HG02885 (cell line): ENCODE results near the gene MRPL51.

ENCODE experiments used
- ATAC-seq: cut with Tn5 transposase; IDR thresholded peaks from one replicate; pipeline ENCODE4 v1.9.1; 2021; ENCODE audit warnings: mild to moderate bottlenecking; ENCODE audit not compliant: unreplicated experiment, poor library complexity

Gene MRPL51

DNA sequence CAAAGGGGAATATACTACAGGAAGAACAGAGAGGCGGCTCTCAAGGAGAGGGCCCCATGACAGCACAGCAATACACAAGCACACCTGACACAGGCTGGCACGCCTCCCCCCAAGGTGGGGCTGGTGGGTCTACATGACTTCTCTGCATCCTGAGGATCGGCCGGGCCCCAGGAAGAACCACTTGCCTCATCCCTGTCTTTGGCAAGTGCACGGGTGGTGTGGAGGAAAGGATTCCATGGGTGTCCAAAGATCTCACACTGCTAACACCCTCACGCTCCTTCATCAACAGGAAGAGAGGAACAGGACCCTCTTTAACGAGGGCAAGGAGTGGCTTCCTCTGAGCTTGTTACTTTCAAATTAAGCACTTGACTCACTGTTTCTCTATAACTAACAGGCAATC lies 29.8 kb downstream of the MRPL51 start:
- ATAC-seq: no peak

DNA sequence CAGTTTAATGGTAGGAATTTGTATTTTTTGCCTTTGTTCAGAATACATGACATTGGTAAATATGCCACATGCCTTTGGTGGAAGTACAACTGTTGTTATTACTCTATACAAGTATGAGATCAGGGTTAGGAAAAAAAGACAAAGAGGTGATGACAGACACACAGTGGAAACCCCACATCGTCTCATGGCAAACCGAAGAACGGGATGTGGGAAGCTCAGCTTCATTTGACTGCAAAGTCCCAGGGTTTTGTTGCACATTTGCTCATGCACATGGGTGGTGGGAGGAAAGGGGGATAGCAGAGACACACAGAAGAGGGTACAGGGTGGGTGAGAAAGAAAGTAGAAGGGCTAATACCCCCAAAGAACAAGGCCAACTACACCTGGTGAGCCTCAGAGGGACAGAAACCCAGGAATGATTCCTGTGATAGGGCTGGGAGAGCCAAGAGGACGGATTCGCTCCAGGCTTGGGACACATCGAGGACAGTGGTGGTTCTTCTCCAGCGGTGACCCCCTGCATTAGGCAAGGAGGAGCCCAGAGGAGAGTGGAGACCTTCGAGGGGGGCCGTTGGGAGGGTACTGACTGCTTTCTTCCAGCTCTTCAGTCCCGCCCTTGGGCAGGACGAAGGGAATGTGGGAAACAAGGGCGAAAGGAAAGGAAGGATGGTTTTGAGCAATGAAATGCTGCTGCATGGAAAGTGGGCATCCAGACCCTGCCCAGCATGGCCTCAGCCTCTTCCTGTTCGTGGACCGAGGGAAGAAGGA lies 30.6 kb downstream of the MRPL51 start:
- ATAC-seq: peak; percentile 3

- peak; percentile 77 for ATAC-seq
Measured at GRCh38 chr12:6461401-6462233, 31.4 kb downstream of the MRPL51 start.

DNA sequence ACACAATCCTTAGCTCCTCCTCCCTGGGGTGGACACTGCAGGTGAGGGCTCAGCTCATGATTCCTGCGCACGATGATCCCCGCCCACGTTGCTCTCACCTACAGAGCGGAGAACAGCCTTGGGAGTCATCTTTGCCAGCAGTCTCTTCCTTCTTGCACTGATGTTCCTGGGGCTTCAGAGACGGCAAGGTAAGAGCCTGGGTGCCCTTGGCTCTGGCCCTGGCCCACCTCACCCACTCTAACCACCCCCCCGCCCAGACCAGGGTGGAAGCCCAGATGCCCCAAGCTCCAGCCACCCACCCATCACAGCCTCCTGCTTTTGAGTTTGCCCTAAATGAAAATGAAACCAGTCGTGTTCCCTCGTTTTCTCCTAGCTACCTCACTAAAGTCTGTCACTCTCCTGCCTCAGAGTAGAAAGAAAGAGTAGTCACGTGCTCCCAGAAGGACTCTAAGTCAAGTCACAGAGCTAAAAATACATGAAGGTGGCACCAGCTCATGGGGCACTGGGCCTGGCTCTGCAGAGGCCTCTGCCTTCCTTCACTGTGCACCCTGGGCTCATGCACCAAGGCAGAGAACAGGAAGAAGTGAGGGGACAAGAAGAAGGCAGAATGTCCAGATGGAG lies 32.2 kb downstream of the MRPL51 start:
- ATAC-seq: no peak

GRCh38 chr12:6459004-6459337 lies 34.1 kb downstream of the MRPL51 start:
- ATAC-seq: no peak

DNA sequence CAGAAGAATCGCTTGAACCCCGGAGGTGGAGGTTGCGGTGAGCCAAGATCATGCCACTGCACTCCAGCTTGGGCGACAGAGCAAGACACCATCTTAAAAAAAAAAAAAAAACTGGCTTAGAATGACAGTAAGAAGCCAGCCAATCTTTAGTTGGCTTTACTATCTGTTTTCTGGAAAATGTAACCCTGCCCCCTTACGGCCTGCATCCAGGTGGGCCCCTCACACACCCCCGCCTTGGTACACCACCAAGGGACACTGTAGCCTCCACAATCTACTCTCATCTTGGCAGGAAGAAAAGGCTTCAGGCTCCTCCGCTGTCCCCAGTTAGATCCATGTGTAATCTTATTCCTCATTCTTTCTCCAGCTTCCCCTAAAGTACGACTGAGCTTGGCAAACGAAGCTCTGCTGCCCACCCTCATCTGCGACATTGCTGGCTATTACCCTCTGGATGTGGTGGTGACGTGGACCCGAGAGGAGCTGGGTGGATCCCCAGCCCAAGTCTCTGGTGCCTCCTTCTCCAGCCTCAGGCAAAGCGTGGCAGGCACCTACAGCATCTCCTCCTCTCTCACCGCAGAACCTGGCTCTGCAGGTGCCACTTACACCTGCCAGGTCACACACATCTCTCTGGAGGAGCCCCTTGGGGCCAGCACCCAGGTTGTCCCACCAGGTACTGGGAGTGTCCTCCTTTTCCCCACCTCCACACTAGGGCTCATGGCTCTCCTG lies 34.6 kb downstream of the MRPL51 start:
- ATAC-seq: no peak

DNA sequence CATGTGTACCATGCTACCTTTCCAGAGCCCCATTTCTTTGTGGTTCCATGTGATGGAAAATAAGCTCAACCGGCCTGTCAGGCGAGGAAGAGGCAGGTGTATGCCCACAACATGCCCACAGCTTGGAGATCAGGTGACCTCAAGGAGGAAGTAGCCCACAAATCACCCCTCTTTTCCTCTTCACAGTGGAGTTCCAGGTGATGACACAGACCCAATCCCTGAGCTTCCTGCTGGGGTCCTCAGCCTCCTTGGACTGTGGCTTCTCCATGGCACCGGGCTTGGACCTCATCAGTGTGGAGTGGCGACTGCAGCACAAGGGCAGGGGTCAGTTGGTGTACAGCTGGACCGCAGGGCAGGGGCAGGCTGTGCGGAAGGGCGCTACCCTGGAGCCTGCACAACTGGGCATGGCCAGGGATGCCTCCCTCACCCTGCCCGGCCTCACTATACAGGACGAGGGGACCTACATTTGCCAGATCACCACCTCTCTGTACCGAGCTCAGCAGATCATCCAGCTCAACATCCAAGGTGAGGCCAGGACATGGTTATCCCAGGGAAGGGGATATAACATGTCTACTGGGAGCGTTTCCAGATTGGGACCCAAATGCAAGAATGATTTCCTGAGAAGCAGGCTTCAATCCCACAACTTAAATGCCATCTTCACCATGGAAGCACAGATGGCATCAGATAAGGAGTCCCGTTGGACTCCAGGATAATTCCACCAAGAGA lies 35.7 kb downstream of the MRPL51 start:
- no peak for ATAC-seq

- no peak for ATAC-seq
Measured at GRCh38 chr12:6452944-6453630, 40.0 kb downstream of the MRPL51 start.

GRCh38 chr12:6452245-6452943 lies 40.7 kb downstream of the MRPL51 start:
- ATAC-seq: no peak

DNA sequence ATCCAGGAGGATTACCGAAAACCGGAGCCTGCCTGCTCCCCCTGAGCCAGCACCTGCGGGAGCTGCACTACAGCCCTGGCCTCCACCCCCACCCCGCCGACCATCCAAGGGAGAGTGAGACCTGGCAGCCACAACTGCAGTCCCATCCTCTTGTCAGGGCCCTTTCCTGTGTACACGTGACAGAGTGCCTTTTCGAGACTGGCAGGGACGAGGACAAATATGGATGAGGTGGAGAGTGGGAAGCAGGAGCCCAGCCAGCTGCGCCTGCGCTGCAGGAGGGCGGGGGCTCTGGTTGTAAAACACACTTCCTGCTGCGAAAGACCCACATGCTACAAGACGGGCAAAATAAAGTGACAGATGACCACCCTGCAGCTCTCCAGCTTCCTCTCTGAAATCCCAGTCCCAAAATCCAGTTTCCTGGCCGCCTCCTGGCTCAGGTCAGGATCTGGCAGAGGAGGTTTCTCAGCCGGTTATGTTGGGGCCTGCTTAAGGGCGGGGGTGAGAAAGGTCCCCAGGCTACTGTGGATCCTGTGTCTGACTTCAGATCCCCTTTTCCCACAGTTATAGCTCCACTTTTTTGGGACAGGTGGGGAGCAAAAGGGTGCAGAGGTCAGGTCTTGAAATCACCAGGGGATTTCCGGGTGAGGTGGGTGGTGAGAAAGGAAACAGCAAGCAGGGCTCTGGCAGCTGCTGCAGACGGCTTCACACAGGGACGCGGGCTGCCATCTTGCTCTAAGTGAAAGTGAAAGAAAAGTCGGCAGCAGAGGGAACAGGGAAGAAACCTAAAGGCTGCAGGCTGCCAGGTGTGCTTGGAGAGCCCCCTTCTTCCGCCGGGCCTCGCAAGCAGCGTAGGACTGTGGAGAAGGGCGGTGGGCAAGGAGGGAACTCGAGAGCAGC lies 41.5 kb downstream of the MRPL51 start, which contains the start of gene TAPBPL:
Gene TAPBPL, plus strand, starts transcription at position 695 of the 897 bp plus-strand sequence. CDS start 207 bp downstream, outside the sequence.
- no peak for ATAC-seq

- ATAC-seq: no peak
Measured at GRCh38 chr12:6450869-6451347, 42.2 kb downstream of the MRPL51 start.

GRCh38 chr12:6450091-6450868 lies 42.8 kb downstream of the MRPL51 start:
- ATAC-seq: no peak

GRCh38 chr12:6444704-6445688 lies 48.1 kb downstream of the MRPL51 start, which contains the start of gene CD27:
Gene CD27, plus strand, starts transcription at chr12:6444955. Its CDS starts 141 bp downstream, at chr12:6445096.
- no peak for ATAC-seq

DNA sequence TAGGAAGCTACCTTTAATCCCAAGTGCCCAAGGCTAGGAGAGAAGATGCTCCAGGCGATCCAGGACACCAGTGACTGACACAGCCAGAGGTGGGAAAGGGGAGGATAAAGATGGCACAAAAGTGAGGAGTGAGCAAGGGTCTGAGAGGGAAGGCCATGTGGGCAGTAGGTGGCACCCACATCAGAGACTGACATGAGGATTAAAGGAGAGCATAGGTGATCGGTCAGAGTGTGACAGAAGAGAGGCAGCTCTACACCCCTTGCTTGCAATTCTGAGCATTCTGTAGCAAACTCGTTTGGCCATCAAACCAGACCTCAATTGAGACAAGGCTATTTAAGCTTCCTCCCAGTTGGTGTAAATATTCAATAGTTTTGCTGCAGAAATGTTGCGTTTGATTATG lies 49.0 kb downstream of the MRPL51 start:
- ATAC-seq: no peak

DNA sequence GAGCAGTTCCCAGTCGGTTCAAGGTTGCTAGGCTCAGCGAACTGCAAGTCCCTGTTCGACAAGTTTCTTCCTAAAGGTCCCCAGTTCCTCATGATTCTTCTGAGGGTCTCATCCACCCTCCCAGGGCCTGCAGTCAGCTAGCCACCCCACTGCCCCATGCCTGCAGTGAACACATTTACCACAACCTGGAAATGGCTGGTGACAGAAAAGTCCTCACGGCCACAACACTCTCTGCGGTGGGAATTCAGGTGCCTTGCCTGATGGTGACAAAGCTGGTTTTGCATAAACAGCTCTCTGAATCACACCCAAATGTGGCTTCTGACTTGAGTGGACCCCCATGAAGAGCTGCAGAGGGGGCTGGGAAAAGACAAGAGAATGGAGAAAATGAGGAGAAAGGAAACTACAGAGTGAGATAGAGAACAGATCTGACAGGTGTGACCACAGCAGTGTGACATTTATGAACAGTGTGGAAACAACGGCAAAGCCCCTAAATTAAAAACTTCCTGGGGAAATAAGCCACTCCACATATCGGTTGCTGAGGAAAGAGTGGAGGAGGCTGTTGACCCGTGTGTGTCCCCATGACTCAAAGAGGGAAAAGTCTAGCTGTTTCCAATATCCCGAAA lies 49.6 kb downstream of the MRPL51 start:
- ATAC-seq: no peak
